ENCODE measurements around the gene TNXB.

- TF ChIP-seq POLR2A (IDR thresholded peaks at IDR 0.05; ENCODE audit: low read depth), result no peak
- no peak for TF ChIP-seq POLR2AphosphoS5 (IDR thresholded peaks at IDR 0.05)
- no peak for TF ChIP-seq CTCF (IDR thresholded peaks at IDR 0.05)
Observed at GRCh38 chr6:32079566-32080290, 29.4 kb downstream of the TNXB start.

Data from esophagus muscularis mucosa (tissue), 3 donors.